Measurements from ENCODE around the gene CCNDBP1. TPM values are rescaled to one million over a fixed set of nuclear protein-coding genes. Genes with fewer than 3 reads are reported as not detected.
"Not testable (repeated sequence)": the region's sequence is repeated elsewhere in the genome, so short reads cannot be mapped to it uniquely, and the experiment has no call there.

The CCNDBP1 gene
- total RNA-seq, result 10 to 100 TPM; 58.0 to 63.2 TPM

GRCh38 chr15:43185157-43186002 is at the start of gene CCNDBP1:
TSS of gene CCNDBP1 (plus strand) at chr15:43185403. CDS start at chr15:43185499, 96 bp downstream.
- Mint-ChIP-seq H3K4me1 (ENCODE audit: low read depth) (peaks cover 37% of the 10 kb centered on the region), H3K36me3 (ENCODE audit: low read depth) (peaks cover 44% of the 10 kb centered on the region), H3K27me3 (ENCODE audit: low read depth) (no peaks in the 10 kb centered on the region), H3K9me3 (ENCODE audit: insufficient read depth) (no peaks in the 10 kb centered on the region), H3K4me3 (peak within 1 kb of the TSS; percentile 93), H3K27ac (peak within 1 kb of the TSS; percentile 96)
- peak; percentile 94 for ATAC-seq
- CTCF ChIA-PET, result interaction anchor here (1.3 to 2.8 kb wide), 5 partner anchors 10 to 139 kb away, joined by 3 to 24 read pairs (median 4); no protein-coding TSS in a partner anchor
- POLR2A ChIA-PET, result interaction anchor here (1.1 kb wide), 1 partner anchor 10 kb away, joined by 5 read pairs; no protein-coding TSS in a partner anchor
- peak; percentile 95 for DNase-seq

GRCh38 chr15:43143203-43143941 is 41.8 kb upstream of the CCNDBP1 start:
- Mint-ChIP-seq H3K4me1 (ENCODE audit: low read depth) (peaks cover 25% of the 10 kb centered on the region), H3K9me3 (ENCODE audit: insufficient read depth) (no peaks in the 10 kb centered on the region), H3K36me3 (ENCODE audit: low read depth) (peaks cover 59% of the 10 kb centered on the region), H3K27ac (no peak overlapping the region), H3K4me3 (no peak overlapping the region), H3K27me3 (ENCODE audit: low read depth) (no peaks in the 10 kb centered on the region)
- DNase-seq (no peak), ATAC-seq (no peak)
- ChIA-PET CTCF (interaction anchor here (1.1 kb wide), 1 partner anchor 51 kb away, joined by 3 read pairs; no protein-coding TSS in a partner anchor), POLR2A (no interaction called here)

- Mint-ChIP-seq H3K4me1 (ENCODE audit: low read depth) (peaks cover 20% of the 10 kb centered on the region), H3K27ac (peak overlapping the region; percentile 1), H3K9me3 (ENCODE audit: insufficient read depth) (no peaks in the 10 kb centered on the region), H3K4me3 (no peak overlapping the region), H3K27me3 (ENCODE audit: low read depth) (no peaks in the 10 kb centered on the region), H3K36me3 (ENCODE audit: low read depth) (peaks cover 59% of the 10 kb centered on the region)
- ATAC-seq (peak; percentile 44), DNase-seq (no peak)
- ChIA-PET POLR2A (no interaction called here), CTCF (no interaction called here)
Measured at GRCh38 chr15:43144512-43144911, 40.7 kb upstream of the CCNDBP1 start.

GRCh38 chr15:43146184-43146583 is 39.0 kb upstream of the CCNDBP1 start:
- no peaks in the 10 kb centered on the region for H3K27me3 Mint-ChIP-seq (ENCODE audit: low read depth)
- no peak overlapping the region for H3K27ac Mint-ChIP-seq
- CTCF ChIA-PET, result interaction anchor here (0.6 kb wide), 1 partner anchor 220 kb away, joined by 5 read pairs; no protein-coding TSS in a partner anchor
- H3K36me3 Mint-ChIP-seq (ENCODE audit: low read depth), result peaks cover 49% of the 10 kb centered on the region
- peaks cover 24% of the 10 kb centered on the region for H3K4me1 Mint-ChIP-seq (ENCODE audit: low read depth)
- DNase-seq, result no peak
- POLR2A ChIA-PET, result interaction anchor here (0.8 kb wide), 1 partner anchor 12 kb away, joined by 4 read pairs; no protein-coding TSS in a partner anchor
- no peak overlapping the region for H3K4me3 Mint-ChIP-seq
- no peaks in the 10 kb centered on the region for H3K9me3 Mint-ChIP-seq (ENCODE audit: insufficient read depth)
- ATAC-seq, result no peak

- H3K9me3 Mint-ChIP-seq (ENCODE audit: insufficient read depth), result no peaks in the 10 kb centered on the region
- ChIA-PET CTCF (interaction anchor here (1.6 kb wide), 1 partner anchor 54 kb away, joined by 3 read pairs; no protein-coding TSS in a partner anchor), POLR2A (no interaction called here)
- no peak overlapping the region for H3K4me3 Mint-ChIP-seq
- peaks cover 26% of the 10 kb centered on the region for H3K4me1 Mint-ChIP-seq (ENCODE audit: low read depth)
- DNase-seq, result no peak
- no peaks in the 10 kb centered on the region for H3K27me3 Mint-ChIP-seq (ENCODE audit: low read depth)
- no peak for ATAC-seq
- H3K36me3 Mint-ChIP-seq (ENCODE audit: low read depth), result peaks cover 52% of the 10 kb centered on the region
- no peak overlapping the region for H3K27ac Mint-ChIP-seq
Measured at GRCh38 chr15:43150191-43150929, 34.8 kb upstream of the CCNDBP1 start.

GRCh38 chr15:43151688-43152087 is 33.5 kb upstream of the CCNDBP1 start:
- Mint-ChIP-seq H3K4me1 (ENCODE audit: low read depth) (peaks cover 26% of the 10 kb centered on the region), H3K27ac (peak overlapping the region; percentile 60), H3K36me3 (ENCODE audit: low read depth) (peaks cover 53% of the 10 kb centered on the region), H3K27me3 (ENCODE audit: low read depth) (no peaks in the 10 kb centered on the region), H3K9me3 (ENCODE audit: insufficient read depth) (no peaks in the 10 kb centered on the region), H3K4me3 (no peak overlapping the region)
- CTCF ChIA-PET, result interaction anchor here (0.9 to 1.6 kb wide), 3 partner anchors 30 to 74 kb away, joined by 3 read pairs; no protein-coding TSS in a partner anchor
- peak; percentile 48 for DNase-seq
- POLR2A ChIA-PET, result interaction anchor here (0.9 kb wide), 1 partner anchor 18 kb away, joined by 4 read pairs; the partner anchor contains the start of gene TMEM62
- peak; percentile 98 for ATAC-seq

- Mint-ChIP-seq H3K27me3 (ENCODE audit: low read depth) (no peaks in the 10 kb centered on the region), H3K4me3 (no peak overlapping the region), H3K27ac (no peak overlapping the region), H3K9me3 (ENCODE audit: insufficient read depth) (no peaks in the 10 kb centered on the region), H3K36me3 (ENCODE audit: low read depth) (peaks cover 58% of the 10 kb centered on the region), H3K4me1 (ENCODE audit: low read depth) (peaks cover 26% of the 10 kb centered on the region)
- CTCF ChIA-PET, result no interaction called here
- no peak for DNase-seq
- POLR2A ChIA-PET, result no interaction called here
- no peak for ATAC-seq
Measured at GRCh38 chr15:43153269-43153668, 31.9 kb upstream of the CCNDBP1 start.

- DNase-seq, result no peak
- Mint-ChIP-seq H3K27me3 (ENCODE audit: low read depth) (no peaks in the 10 kb centered on the region), H3K4me1 (ENCODE audit: low read depth) (peaks cover 9% of the 10 kb centered on the region), H3K4me3 (no peak overlapping the region), H3K27ac (peak overlapping the region; percentile 47), H3K9me3 (ENCODE audit: insufficient read depth) (no peaks in the 10 kb centered on the region), H3K36me3 (ENCODE audit: low read depth) (peaks cover 43% of the 10 kb centered on the region)
- POLR2A ChIA-PET, result interaction anchor here (0.7 kb wide), 1 partner anchor 27 kb away, joined by 5 read pairs; no protein-coding TSS in a partner anchor
- ATAC-seq, result no peak
- CTCF ChIA-PET, result no interaction called here
Measured at GRCh38 chr15:43165801-43166325, 19.3 kb upstream of the CCNDBP1 start.

GRCh38 chr15:43167261-43167660 is 17.9 kb upstream of the CCNDBP1 start:
- ATAC-seq; H3K27me3 Mint-ChIP-seq (ENCODE audit: low read depth); DNase-seq; H3K9me3 Mint-ChIP-seq (ENCODE audit: insufficient read depth); CTCF ChIA-PET; H3K27ac Mint-ChIP-seq; H3K4me1 Mint-ChIP-seq (ENCODE audit: low read depth); POLR2A ChIA-PET; H3K4me3 Mint-ChIP-seq: not testable (repeated sequence)
- peaks cover 44% of the 10 kb centered on the region for H3K36me3 Mint-ChIP-seq (ENCODE audit: low read depth)

GRCh38 chr15:43168192-43169107 is 16.8 kb upstream of the CCNDBP1 start:
- DNase-seq, result no peak
- H3K4me1 Mint-ChIP-seq (ENCODE audit: low read depth), result peaks cover 9% of the 10 kb centered on the region
- H3K27ac Mint-ChIP-seq, result peak overlapping the region; percentile 25
- POLR2A ChIA-PET, result no interaction called here
- no peaks in the 10 kb centered on the region for H3K27me3 Mint-ChIP-seq (ENCODE audit: low read depth)
- peaks cover 51% of the 10 kb centered on the region for H3K36me3 Mint-ChIP-seq (ENCODE audit: low read depth)
- CTCF ChIA-PET, result no interaction called here
- no peak overlapping the region for H3K4me3 Mint-ChIP-seq
- ATAC-seq, result no peak
- no peaks in the 10 kb centered on the region for H3K9me3 Mint-ChIP-seq (ENCODE audit: insufficient read depth)

All from activated CD8-positive, alpha-beta T cell treated with anti-CD3 and anti-CD28 coated beads, Interleukin-2, amount 10 ng/mL, durations not matched to agents 7 days and 5 days (primary cell).